H1 (cell line): ENCODE data around the gene ASB13. TPM values are rescaled to one million over a fixed set of nuclear protein-coding genes. Genes with fewer than 3 reads are reported as not detected.

Experiments used
- CTCF ChIA-PET: fragments of 300-600 bp; sonication (Branson Sonifier 250); formaldehyde crosslinking; loops from one replicate; lab custom pipeline; 2021; ENCODE audit not compliant: partially characterized antibody; lab: Charles Lee
- POLR2A ChIA-PET: fragments of 300-600 bp; sonication (Branson Sonifier 250); formaldehyde crosslinking; loops from one replicate; lab custom pipeline; 2021; ENCODE audit warnings: inconsistent platforms; ENCODE audit not compliant: partially characterized antibody; lab: Charles Lee
- DNase-seq, 2 experiments: peaks; one replicate each; pipeline versions ENCODE4 v3.0.0 to v3.0.0-alpha.2; 2010 to 2022; ENCODE audit warnings: low spot score in 2 of 2, low read depth in 1 of 2, mixed read lengths in 1 of 2
- FAIRE-seq: peaks from 2 replicates; lab custom pipeline; 2011; peaks lifted over from hg19 to GRCh38; lab: Jason Lieb, UNC
- H2AFZ ChIP-seq: 2 replicates; pipeline ENCODE4 v1.8.1; 2012; ENCODE audit warnings: low read length, inconsistent platforms
- H2AK5ac ChIP-seq: 2 replicates; pipeline ENCODE4 v1.6.1; 2013; ENCODE audit warnings: low read depth, low read length
- H2BK120ac ChIP-seq: replicated peaks from 2 replicates; pipeline ENCODE3; 2013; ENCODE audit warnings: low read depth, low read length, inconsistent platforms
- H2BK12ac ChIP-seq: 2 replicates; pipeline ENCODE4 v1.6.1; 2013; ENCODE audit warnings: low read depth, low read length
- H2BK15ac ChIP-seq: 2 replicates; pipeline ENCODE4 v1.6.1; 2013; ENCODE audit warnings: low read length
- H2BK20ac ChIP-seq: 2 replicates; pipeline ENCODE4 v1.6.1; 2013; ENCODE audit warnings: low read length
- H2BK5ac ChIP-seq: 2 replicates; pipeline ENCODE4 v1.6.1; 2013; ENCODE audit warnings: low read depth, low read length
- H3K14ac ChIP-seq: 2 replicates; pipeline ENCODE4 v1.6.1; 2013; ENCODE audit warnings: inconsistent platforms; ENCODE audit not compliant: insufficient read length
- H3K18ac ChIP-seq: 2 replicates; pipeline ENCODE4 v1.6.1; 2013; ENCODE audit warnings: low read length; ENCODE audit errors: extremely low read depth
- H3K23ac ChIP-seq: 2 replicates; pipeline ENCODE4 v1.6.1; 2013; ENCODE audit warnings: inconsistent platforms; ENCODE audit not compliant: insufficient read length
- H3K23me2 ChIP-seq: 2 replicates; pipeline ENCODE4 v1.6.1; 2013; ENCODE audit warnings: low read depth, low read length
- H3K27ac ChIP-seq: 2 replicates; pipeline ENCODE4 v1.6.1; 2011; ENCODE audit warnings: low read depth, low read length, inconsistent platforms
- H3K27me3 ChIP-seq, 4 experiments: replicated peaks in 1 of 4; 1 replicate in 1 of 4; 2 replicates in 3 of 4; pipeline versions ENCODE4 v1.6.1 to v1.8.1; 2011 to 2013; ENCODE audit warnings: low read length in 3 of 4, mild to moderate bottlenecking in 3 of 4, inconsistent platforms in 2 of 4, mixed read lengths in 2 of 4, moderate library complexity in 1 of 4; ENCODE audit not compliant: control insufficient read depth in 3 of 4, insufficient read depth in 3 of 4; ENCODE audit errors: extremely low read depth in 1 of 4
- H3K36me3 ChIP-seq, 4 experiments: 2 replicates each; pipeline versions ENCODE4 v1.6.1 to v1.8.1; 2011 to 2013; ENCODE audit warnings: mild to moderate bottlenecking in 4 of 4, low read length in 3 of 4, moderate library complexity in 2 of 4, control low read depth in 1 of 4, inconsistent platforms in 1 of 4; ENCODE audit not compliant: insufficient read depth in 4 of 4, control insufficient read depth in 2 of 4
- H3K4ac ChIP-seq: replicated peaks from 2 replicates; pipeline ENCODE3; 2013; ENCODE audit warnings: low read length, low read depth, mixed read lengths, inconsistent platforms; ENCODE audit not compliant: insufficient read length
- H3K4me1 ChIP-seq, 4 experiments: replicated peaks in 1 of 4; 1 replicate in 1 of 4; 2 replicates in 3 of 4; pipeline versions ENCODE4 v1.6.1 to v1.8.1; 2011 to 2013; ENCODE audit warnings: low read length in 3 of 4, inconsistent platforms in 2 of 4, mixed read lengths in 1 of 4; ENCODE audit not compliant: insufficient read depth in 4 of 4, control insufficient read depth in 3 of 4
- H3K4me2 ChIP-seq, 2 experiments: 2 replicates each; pipeline versions ENCODE4 v1.6.1 to v1.8.1; 2011 to 2013; ENCODE audit warnings: low read depth in 2 of 2, low read length in 2 of 2, control low read depth in 1 of 2, inconsistent platforms in 1 of 2, mild to moderate bottlenecking in 1 of 2; ENCODE audit not compliant: insufficient read depth in 1 of 2
- H3K4me3 ChIP-seq, 4 experiments: fragments of 200-600, 300-600 bp in 1 of 4; sonication (generic), shearing (Covaris generic), sonication (Bioruptor Twin) in 1 of 4; 2 replicates each; pipeline versions ENCODE4 v1.5.1 to v1.8.1; 2011 to 2016; ENCODE audit warnings: low read length in 4 of 4, low read depth in 3 of 4, control low read depth in 2 of 4, inconsistent platforms in 2 of 4, mild to moderate bottlenecking in 2 of 4, mixed read lengths in 1 of 4, moderate library complexity in 1 of 4; ENCODE audit not compliant: insufficient read depth in 2 of 4; ENCODE audit errors: extremely low read depth in 1 of 4
- H3K56ac ChIP-seq: replicated peaks from 2 replicates; pipeline ENCODE3; 2013; ENCODE audit warnings: low read depth, mild to moderate bottlenecking, mixed read lengths, low read length, inconsistent platforms; ENCODE audit not compliant: insufficient read length
- H3K79me1 ChIP-seq: 2 replicates; pipeline ENCODE4 v1.6.1; 2013; ENCODE audit warnings: low read depth, low read length, control low read depth
- H3K79me2 ChIP-seq, 2 experiments: 2 replicates each; pipeline versions ENCODE4 v1.6.1 to v1.8.1; 2012 to 2013; ENCODE audit warnings: low read length in 2 of 2, mild to moderate bottlenecking in 2 of 2, inconsistent platforms in 1 of 2; ENCODE audit not compliant: insufficient read depth in 2 of 2, control insufficient read depth in 1 of 2
- H3K9ac ChIP-seq, 4 experiments: replicated peaks in 1 of 4; 1 replicate in 1 of 4; 2 replicates in 3 of 4; pipeline versions ENCODE4 v1.6.1 to v1.8.1; 2011 to 2013; ENCODE audit warnings: low read depth in 3 of 4, low read length in 3 of 4, control low read depth in 2 of 4, mild to moderate bottlenecking in 2 of 4, moderate library complexity in 2 of 4, inconsistent platforms in 1 of 4; ENCODE audit errors: extremely low read depth in 1 of 4
- H3K9me3 ChIP-seq, 2 experiments: 2 replicates each; pipeline versions ENCODE4 v1.6.1 to v1.8.1; 2012 to 2013; ENCODE audit warnings: mild to moderate bottlenecking in 2 of 2, moderate library complexity in 2 of 2, control low read depth in 1 of 2, inconsistent platforms in 1 of 2, low read depth in 1 of 2, low read length in 1 of 2, mixed read lengths in 1 of 2; ENCODE audit not compliant: insufficient read depth in 2 of 2
- H4K20me1 ChIP-seq, 2 experiments: replicated peaks in 1 of 2; 2 replicates each; pipeline versions ENCODE3 to v1.8.1; 2011 to 2013; ENCODE audit warnings: inconsistent platforms in 2 of 2, low read length in 2 of 2, mild to moderate bottlenecking in 1 of 2; ENCODE audit not compliant: insufficient read depth in 2 of 2, control insufficient read depth in 1 of 2
- H4K5ac ChIP-seq: 2 replicates; pipeline ENCODE4 v1.6.1; 2013; ENCODE audit warnings: low read length, low read depth, mixed read lengths, inconsistent platforms; ENCODE audit not compliant: insufficient read length
- H4K8ac ChIP-seq: 2 replicates; pipeline ENCODE4 v1.8.0; 2013; ENCODE audit warnings: mild to moderate bottlenecking, moderate library complexity, low read length, inconsistent platforms; ENCODE audit not compliant: insufficient read depth; ENCODE audit errors: extremely low read depth
- H4K91ac ChIP-seq: replicated peaks from 2 replicates; pipeline ENCODE3; 2013; ENCODE audit warnings: low read length, mixed read lengths, inconsistent platforms; ENCODE audit not compliant: insufficient read length
- FOSL1 ChIP-seq: IDR thresholded peaks from 2 replicates; pipeline ENCODE4 v1.6.1; 2011; ENCODE audit warnings: mild to moderate bottlenecking, low read depth, low read length, moderate library complexity; ENCODE audit not compliant: insufficient read depth
- WGBS, 2 experiments: shearing (Covaris generic) in 1 of 2; methylation state at CpG; one replicate each; pipeline versions ENCODE4 v1.1.6 to v1.1.7; 2013 to 2015; ENCODE audit warnings: low lambda C conversion rate in 2 of 2, mixed read lengths in 2 of 2, inconsistent platforms in 1 of 2, low coverage in 1 of 2, missing lambda C conversion rate in 1 of 2; ENCODE audit not compliant: insufficient replicate concordance in 2 of 2, insufficient coverage in 1 of 2, insufficient read length in 1 of 2; ENCODE audit errors: extremely low coverage in 1 of 2, missing lambda C conversion rate in 1 of 2; 5-methylcytosine and 5-hydroxymethylcytosine counted together
- polyA plus RNA-seq, 7 experiments: library from polyadenylated mRNA; depleted of rRNA in 3 of 7; stranded (reverse) in 5 of 7; unstranded in 2 of 7; fragments of >200 nt in 5 of 7; fragments of 200-250 nt in 2 of 7; gene quantifications; 1 replicate in 5 of 7; 2 replicates in 1 of 7; 4 replicates in 1 of 7; pipeline versions ENCODE4 v1.2.1 to v1.2.3, GENCODE V29; 2011 to 2013; ENCODE audit warnings: missing spikeins in 2 of 7, mixed read lengths in 2 of 7
- total RNA-seq: library from RNA; stranded (reverse); fragmentation: NEBNext Ultra II Directional; extraction: Animal tissue kit (Norgen Biotek cat#: 25700); gene quantifications from 2 replicates; pipeline ENCODE4 v1.2.1, GENCODE V29; 2021

Gene ASB13
- total and polyA plus RNA-seq, 2 of the 8 experiments (the other 6 are each of a cell fraction or from before 2014, with no cell fraction given) = 12.3 to 20.2 TPM

GRCh38 chr10:5640501-5640900, 25.9 kb downstream of the ASB13 start:
- H2BK20ac ChIP-seq = no peak overlapping the region
- H2AK5ac ChIP-seq = no peak overlapping the region
- no peaks in the 10 kb centered on the region for H4K20me1 ChIP-seq
- DNase-seq (no peak), FAIRE-seq (no peak)
- H3K56ac ChIP-seq = no peak overlapping the region
- H3K79me2 ChIP-seq = no peaks in the 10 kb centered on the region
- ChIA-PET POLR2A (no interaction called here), CTCF (interaction anchor here (1.5 to 5.2 kb wide), 3 partner anchors 10 to 18 kb away, joined by 3 to 41 read pairs (median 11); no protein-coding TSS in a partner anchor)
- no peak overlapping the region for H2BK5ac ChIP-seq
- no peak overlapping the region for H3K4me3 ChIP-seq
- TF ChIP-seq FOSL1 = no peak
- peaks cover 0 to 24% (median 11%) of the 10 kb centered on the region in 4 experiments; a peak in 5 of 8 replicates for H3K36me3 ChIP-seq
- H3K23me2 ChIP-seq = no peaks in the 10 kb centered on the region
- H3K18ac ChIP-seq = no peak overlapping the region
- H3K27me3 ChIP-seq = no peaks in the 10 kb centered on the region
- no peak overlapping the region for H2BK15ac ChIP-seq
- no peak overlapping the region for H3K4ac ChIP-seq
- H4K5ac ChIP-seq = no peak overlapping the region
- WGBS, 2 experiments = 96% methylated on average over 13 of the region's 13 CpGs; no CpG with 5 or more reads in 1 of the 2 experiments
- H3K79me1 ChIP-seq = peaks cover 2% of the 10 kb centered on the region; the same call in 1 of the 2 replicates
- H2AFZ ChIP-seq = no peak overlapping the region
- no peaks in the 10 kb centered on the region for H3K9me3 ChIP-seq
- H3K23ac ChIP-seq = no peak overlapping the region
- no peak overlapping the region for H3K4me2 ChIP-seq
- H2BK12ac ChIP-seq = no peak overlapping the region
- H3K27ac ChIP-seq = no peak overlapping the region
- no peak overlapping the region for H2BK120ac ChIP-seq
- no peak overlapping the region for H3K9ac ChIP-seq
- H3K14ac ChIP-seq = no peak overlapping the region
- H3K4me1 ChIP-seq = no peaks in the 10 kb centered on the region
- no peak overlapping the region for H4K91ac ChIP-seq
- no peak overlapping the region; the same call in 1 of the 2 replicates for H4K8ac ChIP-seq
